Right kidney (tissue), 1 donor: ENCODE results near the gene TPSB2.
"Not testable (repeated sequence)": the region's sequence is repeated elsewhere in the genome, so short reads cannot be mapped to it uniquely, and the experiment has no call there.

Experiments used
- DNase-seq: peaks from one replicate; pipeline ENCODE4 v3.0.0-alpha.2; 2016

TPSB2 gene

GRCh38 chr16:1261131-1261892, 31.3 kb upstream of the TPSB2 start:
- DNase-seq: no peak

GRCh38 chr16:1260101-1260680, 30.2 kb upstream of the TPSB2 start:
- no peak for DNase-seq

GRCh38 chr16:1259760-1260068, 29.7 kb upstream of the TPSB2 start:
- DNase-seq: no peak

- DNase-seq: peak; percentile 56
Observed at GRCh38 chr16:1258906-1259759, 29.1 kb upstream of the TPSB2 start.

- DNase-seq: no peak
Observed at GRCh38 chr16:1258225-1258600, 28.2 kb upstream of the TPSB2 start.

GRCh38 chr16:1257561-1258224, 27.7 kb upstream of the TPSB2 start:
- DNase-seq: no peak

- DNase-seq: no peak
Observed at GRCh38 chr16:1256874-1257322, 26.9 kb upstream of the TPSB2 start.

- not testable (repeated sequence) for DNase-seq
Observed at GRCh38 chr16:1256296-1256873, 26.4 kb upstream of the TPSB2 start.

GRCh38 chr16:1255276-1256122, 25.5 kb upstream of the TPSB2 start, which contains the start of gene TPSD1:
Gene TPSD1, plus strand, starts transcription at chr16:1256069. Its CDS starts 212 bp downstream, at chr16:1256281.
- DNase-seq: not testable (repeated sequence)

- DNase-seq: not testable (repeated sequence)
Observed at GRCh38 chr16:1254821-1255220, 24.8 kb upstream of the TPSB2 start.

GRCh38 chr16:1253701-1254364, 23.8 kb upstream of the TPSB2 start:
- not testable (repeated sequence) for DNase-seq

- not testable (repeated sequence) for DNase-seq
Observed at GRCh38 chr16:1249031-1249755, 19.2 kb upstream of the TPSB2 start.

- not testable (repeated sequence) for DNase-seq
Observed at GRCh38 chr16:1247903-1248537, 18.0 kb upstream of the TPSB2 start.

- no peak for DNase-seq
Observed at GRCh38 chr16:1245452-1246020, 15.6 kb upstream of the TPSB2 start.

GRCh38 chr16:1244881-1245280, 14.9 kb upstream of the TPSB2 start:
- DNase-seq: no peak

GRCh38 chr16:1243907-1244850, 14.2 kb upstream of the TPSB2 start:
- not testable (repeated sequence) for DNase-seq

- not testable (repeated sequence) for DNase-seq
Observed at GRCh38 chr16:1243363-1243762, 13.4 kb upstream of the TPSB2 start.

GRCh38 chr16:1241081-1241480, 11.1 kb upstream of the TPSB2 start:
- DNase-seq: not testable (repeated sequence)
